SJSA1 (cell line): Measurements from ENCODE around the gene TLR1. TPM values are rescaled to one million over a fixed set of nuclear protein-coding genes. Genes with fewer than 3 reads are reported as not detected.

Experiments
- DNase-seq, 2 experiments: peaks; one replicate each; pipeline ENCODE4 v3.0.0-alpha.2; 2015 to 2020; ENCODE audit warnings: low spot score in 2 of 2, low read depth in 1 of 2
- H3K27ac ChIP-seq: fragments of 250-450 bp; sonication (Bioruptor Pico); 2 replicates; pipeline ENCODE4 v1.5.1; 2020; ENCODE audit warnings: mild to moderate bottlenecking, moderate library complexity
- H3K27me3 ChIP-seq: fragments of 250-450 bp; sonication (Bioruptor Pico); replicated peaks from 2 replicates; pipeline ENCODE4 v1.5.1; 2020; ENCODE audit warnings: mild to moderate bottlenecking, moderate library complexity
- H3K36me3 ChIP-seq: fragments of 250-450 bp; sonication (Bioruptor Pico); 2 replicates; pipeline ENCODE4 v1.5.1; 2020; ENCODE audit warnings: mild to moderate bottlenecking
- H3K4me1 ChIP-seq: fragments of 250-450 bp; sonication (Bioruptor Pico); replicated peaks from 2 replicates; pipeline ENCODE4 v1.6.1; 2021; ENCODE audit warnings: mild to moderate bottlenecking
- H3K4me3 ChIP-seq: fragments of 250-450 bp; sonication (Bioruptor Pico); 2 replicates; pipeline ENCODE4 v1.5.1; 2020; ENCODE audit warnings: mild to moderate bottlenecking
- H3K9me3 ChIP-seq: fragments of 250-450 bp; sonication (Bioruptor Pico); replicated peaks from 2 replicates; pipeline ENCODE4 v1.5.1; 2020; ENCODE audit warnings: mild to moderate bottlenecking
- total RNA-seq: library from RNA; depleted of rRNA; stranded (reverse); fragments of >200 nt; shearing (Covaris generic); gene quantifications from 2 replicates; pipeline ENCODE4 v1.2.3, GENCODE V29; 2014

The TLR1 gene
- total RNA-seq, 1 experiment from 2014 or later, result 1.1 TPM

GRCh38 chr4:38800366-38800765 is 4.2 kb downstream of the TLR1 start:
- H3K4me1 ChIP-seq, result peaks cover 12% of the 10 kb centered on the region; the same call in 1 of the 2 replicates
- no peaks in the 10 kb centered on the region for H3K36me3 ChIP-seq
- DNase-seq, result no peak
- H3K9me3 ChIP-seq, result no peaks in the 10 kb centered on the region
- H3K27ac ChIP-seq, result no peak overlapping the region
- no peak overlapping the region for H3K4me3 ChIP-seq
- no peaks in the 10 kb centered on the region for H3K27me3 ChIP-seq

- no peaks in the 10 kb centered on the region for H3K36me3 ChIP-seq
- H3K4me3 ChIP-seq, result no peak overlapping the region
- H3K9me3 ChIP-seq, result no peaks in the 10 kb centered on the region
- DNase-seq, result no peak
- H3K4me1 ChIP-seq, result no peaks in the 10 kb centered on the region
- H3K27ac ChIP-seq, result no peak overlapping the region
- H3K27me3 ChIP-seq, result no peaks in the 10 kb centered on the region
Observed at GRCh38 chr4:38795087-38795486, 9.5 kb downstream of the TLR1 start.

GRCh38 chr4:38794051-38794450 is 10.5 kb downstream of the TLR1 start:
- DNase-seq, result no peak

GRCh38 chr4:38791010-38791409 is 13.6 kb downstream of the TLR1 start:
- Histone ChIP-seq H3K27me3 (no peaks in the 10 kb centered on the region), H3K4me1 (no peaks in the 10 kb centered on the region; the same call in 1 of the 2 replicates), H3K9me3 (no peaks in the 10 kb centered on the region), H3K36me3 (no peaks in the 10 kb centered on the region), H3K4me3 (no peak overlapping the region), H3K27ac (no peak overlapping the region)
- DNase-seq, result no peak

More at GRCh38 chr4:38794051-38794450, 10.5 kb downstream of the TLR1 start:
- H3K27me3 ChIP-seq, result no peaks in the 10 kb centered on the region
- no peaks in the 10 kb centered on the region for H3K36me3 ChIP-seq
- H3K9me3 ChIP-seq, result no peaks in the 10 kb centered on the region
- H3K4me3 ChIP-seq, result no peak overlapping the region
- H3K4me1 ChIP-seq, result no peaks in the 10 kb centered on the region
- H3K27ac ChIP-seq, result no peak overlapping the region

- no peak overlapping the region for H3K27ac ChIP-seq
- peak in 1 of 2 experiments; percentile 9 for DNase-seq
- H3K4me3 ChIP-seq, result no peak overlapping the region
- no peaks in the 10 kb centered on the region for H3K9me3 ChIP-seq
- H3K4me1 ChIP-seq, result no peaks in the 10 kb centered on the region; the same call in 1 of the 2 replicates
- H3K36me3 ChIP-seq, result no peaks in the 10 kb centered on the region
- H3K27me3 ChIP-seq, result no peaks in the 10 kb centered on the region
Observed at GRCh38 chr4:38788317-38788716, 16.3 kb downstream of the TLR1 start.

- Histone ChIP-seq H3K36me3 (no peaks in the 10 kb centered on the region), H3K4me1 (no peaks in the 10 kb centered on the region; the same call in 1 of the 2 replicates), H3K4me3 (no peak overlapping the region), H3K27me3 (no peaks in the 10 kb centered on the region), H3K27ac (no peak overlapping the region), H3K9me3 (no peaks in the 10 kb centered on the region)
- no peak for DNase-seq
Observed at GRCh38 chr4:38787693-38788092, 16.9 kb downstream of the TLR1 start.

GRCh38 chr4:38785901-38786402 is 18.6 kb downstream of the TLR1 start:
- Histone ChIP-seq H3K27ac (no peak overlapping the region), H3K27me3 (no peaks in the 10 kb centered on the region), H3K36me3 (no peaks in the 10 kb centered on the region), H3K4me3 (no peak overlapping the region), H3K9me3 (no peaks in the 10 kb centered on the region), H3K4me1 (no peaks in the 10 kb centered on the region; the same call in 1 of the 2 replicates)
- DNase-seq, result no peak

GRCh38 chr4:38785041-38785790 is 19.4 kb downstream of the TLR1 start:
- Histone ChIP-seq H3K4me1 (no peaks in the 10 kb centered on the region; the same call in 1 of the 2 replicates), H3K27ac (no peak overlapping the region), H3K4me3 (no peak overlapping the region), H3K9me3 (no peaks in the 10 kb centered on the region), H3K27me3 (no peaks in the 10 kb centered on the region), H3K36me3 (no peaks in the 10 kb centered on the region)
- DNase-seq, result no peak

- H3K27ac ChIP-seq, result no peak overlapping the region
- H3K9me3 ChIP-seq, result no peaks in the 10 kb centered on the region
- DNase-seq, result no peak
- no peaks in the 10 kb centered on the region; the same call in 1 of the 2 replicates for H3K4me1 ChIP-seq
- H3K36me3 ChIP-seq, result no peaks in the 10 kb centered on the region
- H3K4me3 ChIP-seq, result no peak overlapping the region
- H3K27me3 ChIP-seq, result no peaks in the 10 kb centered on the region
Observed at GRCh38 chr4:38784141-38784540, 20.4 kb downstream of the TLR1 start.

GRCh38 chr4:38783109-38783460 is 21.5 kb downstream of the TLR1 start:
- Histone ChIP-seq H3K4me3 (no peak overlapping the region), H3K36me3 (no peaks in the 10 kb centered on the region), H3K27ac (no peak overlapping the region), H3K4me1 (no peaks in the 10 kb centered on the region; the same call in 1 of the 2 replicates), H3K27me3 (no peaks in the 10 kb centered on the region), H3K9me3 (no peaks in the 10 kb centered on the region)
- DNase-seq, result no peak

- no peaks in the 10 kb centered on the region for H3K4me1 ChIP-seq
- no peaks in the 10 kb centered on the region for H3K36me3 ChIP-seq
- peak in 1 of 2 experiments; percentile 12 for DNase-seq
- no peaks in the 10 kb centered on the region for H3K9me3 ChIP-seq
- no peak within 1 kb of the TSS for H3K4me3 ChIP-seq
- H3K27me3 ChIP-seq, result no peaks in the 10 kb centered on the region
- no peak within 1 kb of the TSS for H3K27ac ChIP-seq
Observed at GRCh38 chr4:38782452-38783108, 22.0 kb downstream of the TLR1 start, which contains the start of gene TLR10. Gene TLR10, minus strand, starts transcription at chr4:38782990. Its CDS starts 7,400 bp downstream, at chr4:38775590.

- Histone ChIP-seq H3K27ac (no peak overlapping the region), H3K4me3 (no peak overlapping the region), H3K4me1 (no peaks in the 10 kb centered on the region), H3K36me3 (no peaks in the 10 kb centered on the region), H3K27me3 (no peaks in the 10 kb centered on the region), H3K9me3 (no peaks in the 10 kb centered on the region)
- DNase-seq, result no peak
Observed at GRCh38 chr4:38781854-38782261, 22.7 kb downstream of the TLR1 start.

GRCh38 chr4:38780833-38781484 is 23.6 kb downstream of the TLR1 start:
- Histone ChIP-seq H3K9me3 (no peaks in the 10 kb centered on the region), H3K27me3 (no peaks in the 10 kb centered on the region), H3K4me1 (peaks cover 4% of the 10 kb centered on the region; the same call in 1 of the 2 replicates), H3K4me3 (no peak overlapping the region), H3K27ac (no peak overlapping the region), H3K36me3 (no peaks in the 10 kb centered on the region)
- DNase-seq, result no peak

GRCh38 chr4:38779790-38780189 is 24.8 kb downstream of the TLR1 start:
- DNase-seq, result no peak
- H3K4me1 ChIP-seq, result peaks cover 4% of the 10 kb centered on the region; the same call in 1 of the 2 replicates
- no peaks in the 10 kb centered on the region for H3K27me3 ChIP-seq
- H3K4me3 ChIP-seq, result no peak overlapping the region
- no peaks in the 10 kb centered on the region for H3K36me3 ChIP-seq
- H3K27ac ChIP-seq, result no peak overlapping the region
- no peaks in the 10 kb centered on the region for H3K9me3 ChIP-seq
